HepG2 (cell line): ENCODE measurements around the gene SEMA4B. TPM values are rescaled to one million over a fixed set of nuclear protein-coding genes. Genes with fewer than 3 reads are reported as not detected.
A peak's percentile ranks its signal among the peaks of the same experiment; 100 is the strongest.

Experiments
- ARNT ChIP-seq: fragments of 450-650 bp; IDR thresholded peaks from 2 replicates; pipeline ENCODE4 v1.6.1; 2017
- CREB1 ChIP-seq, 2 experiments: fragments of 450-650 bp in 1 of 2; IDR thresholded peaks; 2 replicates each; pipeline ENCODE4 v1.6.1; 2016 to 2017; ENCODE audit warnings: control low read depth in 1 of 2, mild to moderate bottlenecking in 1 of 2, missing compliant biosample characterization in 1 of 2, missing genetic modification characterization in 1 of 2
- HBP1 ChIP-seq: IDR thresholded peaks from 2 replicates; pipeline ENCODE4 v1.6.1; 2016; ENCODE audit warnings: low read depth, control low read depth
- HNRNPUL1 ChIP-seq: fragments of 200-400 bp; formaldehyde crosslinking; IDR thresholded peaks from 2 replicates; pipeline ENCODE4 v1.6.1; 2017; ENCODE audit warnings: low read depth, mild to moderate bottlenecking, low read length, moderate library complexity
- MAX ChIP-seq: IDR thresholded peaks from 2 replicates; pipeline ENCODE4 v1.6.1; 2012; ENCODE audit warnings: inconsistent platforms
- MTA1 ChIP-seq: sonication (generic); formaldehyde crosslinking; IDR thresholded peaks from 2 replicates; pipeline ENCODE4 v1.4.0; 2020; ENCODE audit warnings: missing genetic modification reagents, mild to moderate bottlenecking, borderline replicate concordance
- NCOA2 ChIP-seq: sonication (generic); formaldehyde crosslinking; IDR thresholded peaks from 2 replicates; pipeline ENCODE4 v1.8.0; 2022; ENCODE audit warnings: inconsistent platforms
- ZBTB10 ChIP-seq: sonication (generic); formaldehyde crosslinking; IDR thresholded peaks from 2 replicates; pipeline ENCODE4 v1.4.0; 2020; ENCODE audit warnings: missing genetic modification reagents, borderline replicate concordance
- ZBTB39 ChIP-seq: sonication (generic); formaldehyde crosslinking; IDR thresholded peaks from 2 replicates; pipeline ENCODE4 v1.5.0; 2020; ENCODE audit warnings: missing genetic modification reagents
- ZKSCAN1 ChIP-seq: fragments of 150-350 bp; IDR thresholded peaks from 2 replicates; pipeline ENCODE4 v1.6.1; 2014; ENCODE audit warnings: low read length
- ZNF441 ChIP-seq: sonication (generic); formaldehyde crosslinking; IDR thresholded peaks from 2 replicates; pipeline ENCODE4 v1.7.0; 2021; ENCODE audit warnings: missing genetic modification reagents, borderline replicate concordance
- ZNF510 ChIP-seq: sonication (generic); formaldehyde crosslinking; IDR thresholded peaks from 2 replicates; pipeline ENCODE4 v1.4.0; 2020; ENCODE audit warnings: low read depth, mild to moderate bottlenecking, missing genetic modification reagents
- ZNF546 ChIP-seq: sonication (generic); formaldehyde crosslinking; conservative IDR thresholded peaks from 2 replicates; pipeline ENCODE4 v1.8.1; 2023; ENCODE audit warnings: mild to moderate bottlenecking, missing genetic modification reagents
- ZNF597 ChIP-seq: sonication (generic); formaldehyde crosslinking; IDR thresholded peaks from 2 replicates; pipeline ENCODE4 v1.5.0; 2020; ENCODE audit warnings: missing genetic modification reagents
- ZNF770 ChIP-seq: sonication (generic); formaldehyde crosslinking; IDR thresholded peaks from 2 replicates; pipeline ENCODE4 v1.5.0; 2020; ENCODE audit warnings: mild to moderate bottlenecking, missing genetic modification reagents
- ZNF777 ChIP-seq: sonication (generic); formaldehyde crosslinking; IDR thresholded peaks from 2 replicates; pipeline ENCODE4 v1.4.0; 2020; ENCODE audit warnings: missing genetic modification reagents
- ZNF841 ChIP-seq: sonication (generic); formaldehyde crosslinking; IDR thresholded peaks from 2 replicates; pipeline ENCODE4 v1.8.1; 2023; ENCODE audit warnings: missing genetic modification reagents, borderline replicate concordance
- ZSCAN21 ChIP-seq: sonication (generic); formaldehyde crosslinking; IDR thresholded peaks from 2 replicates; pipeline ENCODE4 v1.8.0; 2022; ENCODE audit warnings: mild to moderate bottlenecking, missing genetic modification reagents, moderate library complexity, borderline replicate concordance
- polyA plus RNA-seq, 8 experiments: library from polyadenylated mRNA; depleted of rRNA in 3 of 8; stranded (reverse) in 7 of 8; unstranded in 1 of 8; fragments of >200 nt; fragmentation: Illumina TruSeq in 4 of 8; extraction: Trizol in 4 of 8; gene quantifications; 2 replicates each; pipeline versions ENCODE4 v1.2.1 to v1.2.3, GENCODE V29; 2011 to 2016; ENCODE audit warnings: low read depth in 4 of 8, missing spikeins in 1 of 8, mixed read lengths in 1 of 8; ENCODE audit not compliant: insufficient read depth in 1 of 8
- total RNA-seq, 5 experiments: library from RNA; depleted of rRNA; stranded (reverse); fragments of >200 nt; fragmentation: Illumina TruSeq; extraction: Trizol; gene quantifications; 2 replicates each; pipeline ENCODE4 v1.2.3, GENCODE V29; 2016; ENCODE audit warnings: low read depth in 1 of 5

SEMA4B gene
- total and polyA plus RNA-seq, 2 of the 13 experiments (the other 11 are each of a cell fraction or from before 2014, with no cell fraction given): 2.1 to 17.0 TPM

GRCh38 chr15:90265271-90266060 lies 64.3 kb downstream of the SEMA4B start, which contains the start of gene NGRN (continued):
- TF ChIP-seq ZBTB10 (CRISPR knock-in tag): peak; percentile 42; the same call in 1 of the 2 replicates
- TF ChIP-seq ZSCAN21 (CRISPR knock-in tag): peak; percentile 61; the same call in 1 of the 2 replicates
- no peak for TF ChIP-seq ZNF597 (CRISPR knock-in tag)
- 0 out of 2 replicates have a peak, but pooled peaks have one; percentile 67 for TF ChIP-seq ZNF546 (CRISPR knock-in tag)
- TF ChIP-seq ZNF510 (CRISPR knock-in tag): peak; percentile 84
- TF ChIP-seq ZNF841 (CRISPR knock-in tag): no peak
- TF ChIP-seq ZNF777 (CRISPR knock-in tag): peak; percentile 51; the same call in 1 of the 2 replicates
- no peak for TF ChIP-seq ARNT
- TF ChIP-seq ZKSCAN1: no peak
- TF ChIP-seq HNRNPUL1: no peak
- TF ChIP-seq NCOA2: peak; percentile 46; the same call in 1 of the 2 replicates
- TF ChIP-seq MAX: peak; percentile 79
- peak; percentile 24; the same call in 1 of the 2 replicates for TF ChIP-seq HBP1 (CRISPR knock-in tag)
- peak; percentile 47; the same call in 1 of the 2 replicates for TF ChIP-seq CREB1 (IDR thresholded peaks at IDR 0.05)
- TF ChIP-seq CREB1 (CRISPR knock-in tag; IDR thresholded peaks at IDR 0.05): no peak
- TF ChIP-seq ZNF770: peak; percentile 34
- TF ChIP-seq MTA1 (CRISPR knock-in tag): 0 out of 2 replicates have a peak, but pooled peaks have one; percentile 32
- TF ChIP-seq ZNF441 (CRISPR knock-in tag): no peak
- TF ChIP-seq ZBTB39: no peak
